ENCODE data around the gene MDP1. TPM values are rescaled to one million over a fixed set of nuclear protein-coding genes. Genes with fewer than 3 reads are reported as not detected.
A peak's percentile ranks its signal among the peaks of the same experiment; 100 is the strongest.
"Not testable (repeated sequence)": the region's sequence is repeated elsewhere in the genome, so short reads cannot be mapped to it uniquely, and the experiment has no call there.

Gene MDP1
- total and polyA plus RNA-seq, 2 donors (not counting 1 experiment from before 2014, with no cell fraction given), result 14.4 to 22.1 TPM

DNA sequence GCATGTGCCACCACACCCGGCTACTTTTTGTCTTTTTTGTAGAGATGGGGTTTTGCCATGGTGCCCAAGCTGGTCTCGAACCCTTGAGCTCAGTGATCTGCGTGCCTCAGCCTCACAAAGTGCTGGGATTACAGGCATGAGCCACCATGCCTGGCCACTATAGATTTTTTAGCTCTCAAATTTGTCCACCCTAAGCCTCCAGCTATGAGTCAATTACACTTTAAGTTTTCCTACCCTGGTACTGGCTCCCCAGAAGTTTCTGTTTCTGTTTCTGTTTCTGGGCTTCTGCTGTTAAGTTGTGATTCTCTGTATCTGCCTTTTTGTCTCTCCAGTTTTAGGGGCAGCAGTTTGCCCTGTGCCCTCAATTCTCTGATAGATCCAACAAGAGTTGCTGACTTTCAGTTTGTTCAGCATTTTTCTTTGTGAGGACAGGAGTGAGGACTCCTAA lies 30.9 kb upstream of the MDP1 start:
- H3K4me1 ChIP-seq (ENCODE audit: control insufficient read depth, extremely low read depth, insufficient read depth, low read length), result peaks cover 5% of the 10 kb centered on the region
- H3K27ac ChIP-seq (ENCODE audit: insufficient read depth, low read length), result no peak overlapping the region
- no peaks in the 10 kb centered on the region for H3K27me3 ChIP-seq (ENCODE audit: control insufficient read depth, insufficient read depth, low read length)
- DNase-seq (ENCODE audit: low read depth in 2 of 2), result no peak
- H3K79me2 ChIP-seq (ENCODE audit: control insufficient read depth, insufficient read depth, low read length), result peaks cover under 1% of the 10 kb centered on the region
- no peaks in the 10 kb centered on the region for H4K20me1 ChIP-seq (ENCODE audit: control insufficient read depth, extremely low read depth, insufficient read depth, low read length)
- no peaks in the 10 kb centered on the region for H3K9me3 ChIP-seq (ENCODE audit: control insufficient read depth, insufficient read depth, low read depth, low read length)
- peak overlapping the region; percentile 36 for H3K4me2 ChIP-seq (ENCODE audit: extremely low read depth, insufficient read depth, low read length)
- no peak overlapping the region for H3K9ac ChIP-seq (ENCODE audit: insufficient read depth, low read length)
- no peaks in the 10 kb centered on the region for H3K36me3 ChIP-seq (ENCODE audit: control insufficient read depth, insufficient read depth, low read length)
- TF ChIP-seq, protein P1, sequence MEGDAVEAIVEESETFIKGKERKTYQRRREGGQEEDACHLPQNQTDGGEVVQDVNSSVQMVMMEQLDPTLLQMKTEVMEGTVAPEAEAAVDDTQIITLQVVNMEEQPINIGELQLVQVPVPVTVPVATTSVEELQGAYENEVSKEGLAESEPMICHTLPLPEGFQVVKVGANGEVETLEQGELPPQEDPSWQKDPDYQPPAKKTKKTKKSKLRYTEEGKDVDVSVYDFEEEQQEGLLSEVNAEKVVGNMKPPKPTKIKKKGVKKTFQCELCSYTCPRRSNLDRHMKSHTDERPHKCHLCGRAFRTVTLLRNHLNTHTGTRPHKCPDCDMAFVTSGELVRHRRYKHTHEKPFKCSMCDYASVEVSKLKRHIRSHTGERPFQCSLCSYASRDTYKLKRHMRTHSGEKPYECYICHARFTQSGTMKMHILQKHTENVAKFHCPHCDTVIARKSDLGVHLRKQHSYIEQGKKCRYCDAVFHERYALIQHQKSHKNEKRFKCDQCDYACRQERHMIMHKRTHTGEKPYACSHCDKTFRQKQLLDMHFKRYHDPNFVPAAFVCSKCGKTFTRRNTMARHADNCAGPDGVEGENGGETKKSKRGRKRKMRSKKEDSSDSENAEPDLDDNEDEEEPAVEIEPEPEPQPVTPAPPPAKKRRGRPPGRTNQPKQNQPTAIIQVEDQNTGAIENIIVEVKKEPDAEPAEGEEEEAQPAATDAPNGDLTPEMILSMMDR (conservative IDR thresholded peaks at IDR 0.05 in 1 of 2, IDR thresholded peaks at IDR 0.05 in 1 of 2; ENCODE audit: low read depth in 1 of 2, low read length in 2 of 2), result no peak
- no peak for TF ChIP-seq EZH2 (IDR thresholded peaks at IDR 0.05; ENCODE audit: low read length, missing control alignments)
- no peak overlapping the region for H3K4me3 ChIP-seq (replicated peaks in 1 of 4; ENCODE audit: control extremely low read depth in 1 of 4, insufficient read depth in 1 of 4, low read depth in 3 of 4, low read length in 4 of 4)
- peak overlapping the region; percentile 57 for H2AFZ ChIP-seq (ENCODE audit: low read length)

DNA sequence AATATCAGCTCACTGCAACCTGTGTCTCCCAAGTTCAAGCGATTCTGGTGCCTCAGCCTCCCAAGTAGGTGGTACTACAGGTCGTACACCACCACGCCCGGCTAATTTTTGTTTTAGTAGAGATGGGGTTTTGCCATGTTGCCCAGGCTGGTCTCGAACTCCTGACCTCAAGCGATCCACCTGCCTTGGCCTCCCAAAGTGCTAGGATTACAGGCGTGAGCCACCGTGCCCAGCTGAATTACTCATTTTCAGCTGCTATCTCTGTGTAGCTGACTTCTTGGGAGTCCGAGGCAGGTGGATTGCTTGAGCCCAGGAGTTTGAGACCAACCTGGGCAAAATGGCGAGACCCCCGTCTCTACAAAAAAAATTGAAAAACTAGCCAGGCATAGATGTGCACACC lies 29.5 kb upstream of the MDP1 start:
- H3K9ac ChIP-seq (ENCODE audit: insufficient read depth, low read length); H3K4me3 ChIP-seq (replicated peaks in 1 of 4; ENCODE audit: control extremely low read depth in 1 of 4, insufficient read depth in 1 of 4, low read depth in 3 of 4, low read length in 4 of 4); H4K20me1 ChIP-seq (ENCODE audit: control insufficient read depth, extremely low read depth, insufficient read depth, low read length); H3K27ac ChIP-seq (ENCODE audit: insufficient read depth, low read length); H3K4me1 ChIP-seq (ENCODE audit: control insufficient read depth, extremely low read depth, insufficient read depth, low read length); H3K27me3 ChIP-seq (ENCODE audit: control insufficient read depth, insufficient read depth, low read length); DNase-seq (ENCODE audit: low read depth in 2 of 2); H2AFZ ChIP-seq (ENCODE audit: low read length); H3K36me3 ChIP-seq (ENCODE audit: control insufficient read depth, insufficient read depth, low read length); H3K9me3 ChIP-seq (ENCODE audit: control insufficient read depth, insufficient read depth, low read depth, low read length); H3K4me2 ChIP-seq (ENCODE audit: extremely low read depth, insufficient read depth, low read length): not testable (repeated sequence)
- H3K79me2 ChIP-seq (ENCODE audit: control insufficient read depth, insufficient read depth, low read length), result peaks cover 13% of the 10 kb centered on the region

DNA sequence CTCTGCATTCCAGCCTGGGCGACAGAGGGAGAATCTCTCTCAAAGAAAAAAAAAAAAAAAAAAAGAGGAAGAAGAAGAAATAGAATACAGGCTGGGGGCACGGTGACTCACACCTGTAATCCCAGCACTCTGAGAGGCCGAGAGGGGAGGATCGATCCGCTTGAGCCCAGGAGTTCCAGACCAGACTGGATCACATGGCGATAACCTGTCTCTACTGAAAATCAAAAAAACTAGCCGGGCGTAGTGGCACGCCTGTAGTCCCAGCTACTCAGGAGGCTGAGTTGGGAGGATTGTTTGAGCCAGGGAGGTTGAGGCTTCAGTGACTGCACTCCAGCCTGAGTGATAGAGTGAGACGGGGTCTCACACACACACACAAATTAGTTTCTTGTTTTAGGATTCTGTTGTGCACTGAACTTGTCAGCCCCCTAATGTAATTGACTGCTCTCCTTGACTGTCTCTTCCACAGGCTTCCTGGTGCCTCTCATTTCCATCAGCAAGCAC lies 27.5 kb upstream of the MDP1 start:
- H3K9me3 ChIP-seq (ENCODE audit: control insufficient read depth, insufficient read depth, low read depth, low read length), result no peaks in the 10 kb centered on the region
- H3K4me3 ChIP-seq (replicated peaks in 1 of 4; ENCODE audit: control extremely low read depth in 1 of 4, insufficient read depth in 1 of 4, low read depth in 3 of 4, low read length in 4 of 4), result peak overlapping the region; percentile 71 to 100 (median 84)
- H3K9ac ChIP-seq (ENCODE audit: insufficient read depth, low read length), result peak overlapping the region; percentile 90
- no peaks in the 10 kb centered on the region for H4K20me1 ChIP-seq (ENCODE audit: control insufficient read depth, extremely low read depth, insufficient read depth, low read length)
- peak in 1 of 2 donors; percentile 36 for DNase-seq (ENCODE audit: low read depth in 2 of 2)
- H3K4me1 ChIP-seq (ENCODE audit: control insufficient read depth, extremely low read depth, insufficient read depth, low read length), result peaks cover 12% of the 10 kb centered on the region
- TF ChIP-seq, protein P1 (conservative IDR thresholded peaks at IDR 0.05 in 1 of 2, IDR thresholded peaks at IDR 0.05 in 1 of 2; ENCODE audit: low read depth in 1 of 2, low read length in 2 of 2), result no peak
- no peak for TF ChIP-seq EZH2 (IDR thresholded peaks at IDR 0.05; ENCODE audit: low read length, missing control alignments)
- peak overlapping the region; percentile 89 for H3K4me2 ChIP-seq (ENCODE audit: extremely low read depth, insufficient read depth, low read length)
- H3K36me3 ChIP-seq (ENCODE audit: control insufficient read depth, insufficient read depth, low read length), result peaks cover 13% of the 10 kb centered on the region
- H3K79me2 ChIP-seq (ENCODE audit: control insufficient read depth, insufficient read depth, low read length), result peaks cover 20% of the 10 kb centered on the region
- peak overlapping the region; percentile 22 for H2AFZ ChIP-seq (ENCODE audit: low read length)
- H3K27ac ChIP-seq (ENCODE audit: insufficient read depth, low read length), result peak overlapping the region; percentile 98
- no peaks in the 10 kb centered on the region for H3K27me3 ChIP-seq (ENCODE audit: control insufficient read depth, insufficient read depth, low read length)

All from fibroblast of lung (primary cell).